ENCODE measurements around the gene DYNLT4.

The DYNLT4 gene

GRCh38 chr1:44810101-44810761 is 3.1 kb upstream of the DYNLT4 start:
- Histone ChIP-seq H3K4me1 (peaks cover 20% of the 10 kb centered on the region), H3K27me3 (no peaks in the 10 kb centered on the region), H3K4me3 (ENCODE audit: low read depth, low read length) (no peak overlapping the region), H3K9me3 (no peaks in the 10 kb centered on the region), H3K36me3 (no peaks in the 10 kb centered on the region)
- no peak for DNase-seq
- TF ChIP-seq, protein P1, sequence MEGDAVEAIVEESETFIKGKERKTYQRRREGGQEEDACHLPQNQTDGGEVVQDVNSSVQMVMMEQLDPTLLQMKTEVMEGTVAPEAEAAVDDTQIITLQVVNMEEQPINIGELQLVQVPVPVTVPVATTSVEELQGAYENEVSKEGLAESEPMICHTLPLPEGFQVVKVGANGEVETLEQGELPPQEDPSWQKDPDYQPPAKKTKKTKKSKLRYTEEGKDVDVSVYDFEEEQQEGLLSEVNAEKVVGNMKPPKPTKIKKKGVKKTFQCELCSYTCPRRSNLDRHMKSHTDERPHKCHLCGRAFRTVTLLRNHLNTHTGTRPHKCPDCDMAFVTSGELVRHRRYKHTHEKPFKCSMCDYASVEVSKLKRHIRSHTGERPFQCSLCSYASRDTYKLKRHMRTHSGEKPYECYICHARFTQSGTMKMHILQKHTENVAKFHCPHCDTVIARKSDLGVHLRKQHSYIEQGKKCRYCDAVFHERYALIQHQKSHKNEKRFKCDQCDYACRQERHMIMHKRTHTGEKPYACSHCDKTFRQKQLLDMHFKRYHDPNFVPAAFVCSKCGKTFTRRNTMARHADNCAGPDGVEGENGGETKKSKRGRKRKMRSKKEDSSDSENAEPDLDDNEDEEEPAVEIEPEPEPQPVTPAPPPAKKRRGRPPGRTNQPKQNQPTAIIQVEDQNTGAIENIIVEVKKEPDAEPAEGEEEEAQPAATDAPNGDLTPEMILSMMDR (IDR thresholded peaks at IDR 0.05; ENCODE audit: low read depth, low read length), result no peak

- no peak for DNase-seq
- H3K9me3 ChIP-seq, result no peaks in the 10 kb centered on the region
- no peaks in the 10 kb centered on the region for H3K27me3 ChIP-seq
- TF ChIP-seq, protein P1 (IDR thresholded peaks at IDR 0.05; ENCODE audit: low read depth, low read length), result no peak
- no peak overlapping the region for H3K4me3 ChIP-seq (ENCODE audit: low read depth, low read length)
- H3K4me1 ChIP-seq, result peaks cover 20% of the 10 kb centered on the region
- no peaks in the 10 kb centered on the region for H3K36me3 ChIP-seq
Observed at GRCh38 chr1:44808938-44809917, 2.1 kb upstream of the DYNLT4 start.

DNA sequence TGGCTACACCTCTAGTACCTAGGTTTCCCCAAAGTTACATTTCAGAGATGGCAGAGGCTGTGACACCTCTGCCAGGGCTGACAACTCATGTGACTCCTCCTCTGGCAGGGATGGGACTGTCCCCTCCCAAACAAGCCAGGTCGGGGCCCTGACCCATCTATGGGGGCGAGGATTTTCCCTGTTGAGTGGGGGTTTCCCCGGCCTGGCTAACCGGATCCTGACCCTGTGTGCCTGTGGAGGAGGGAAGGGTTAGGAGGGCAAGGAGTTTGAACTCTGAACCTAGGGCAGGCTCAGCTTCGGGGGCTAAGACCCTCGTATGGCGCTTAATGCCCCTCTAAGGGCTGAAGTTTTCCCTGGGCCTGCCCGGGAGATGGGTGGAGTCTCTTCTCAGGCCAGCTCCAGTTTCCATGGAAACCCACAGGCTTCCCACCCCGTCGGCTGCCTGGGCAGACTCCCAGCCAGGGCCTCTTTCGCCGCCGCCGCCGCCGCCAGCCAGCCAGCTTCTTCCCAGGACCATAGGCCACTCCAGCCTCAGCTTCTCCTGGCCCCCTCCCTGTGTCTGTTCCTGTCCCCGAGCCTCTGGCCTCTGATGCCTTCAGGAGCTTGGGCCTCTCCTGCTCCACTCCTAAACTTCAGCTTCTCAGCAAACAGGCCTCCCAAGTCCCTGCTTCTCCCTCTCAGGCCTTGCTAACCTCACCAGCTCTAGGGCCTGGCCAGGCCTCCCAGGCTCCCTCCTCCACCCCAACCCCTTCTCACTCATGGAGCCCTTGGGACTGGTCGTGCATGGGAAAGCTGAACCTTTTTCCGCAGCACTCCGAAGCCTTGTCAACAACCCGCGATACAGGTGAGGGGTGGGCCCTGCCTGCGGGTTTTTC is 1.1 kb upstream of the DYNLT4 start, which contains the start of gene BTBD19:
TSS of gene BTBD19 (plus strand) at position 461 of the 875 bp plus-strand sequence. CDS start at position 759, 298 bp downstream.
- peaks cover 20% of the 10 kb centered on the region for H3K4me1 ChIP-seq
- no peaks in the 10 kb centered on the region for H3K9me3 ChIP-seq
- H3K4me3 ChIP-seq (ENCODE audit: low read depth, low read length), result 0 out of 2 replicates have a peak within 1 kb of the TSS, but pooled peaks have one; percentile 8
- H3K27me3 ChIP-seq, result no peaks in the 10 kb centered on the region
- peak; percentile 73 for DNase-seq
- TF ChIP-seq, protein P1 (IDR thresholded peaks at IDR 0.05; ENCODE audit: low read depth, low read length), result no peak
- no peaks in the 10 kb centered on the region for H3K36me3 ChIP-seq

- DNase-seq, result peak; percentile 63
- H3K9me3 ChIP-seq, result no peaks in the 10 kb centered on the region
- peaks cover 20% of the 10 kb centered on the region for H3K4me1 ChIP-seq
- TF ChIP-seq, protein P1 (IDR thresholded peaks at IDR 0.05; ENCODE audit: low read depth, low read length), result no peak
- H3K4me3 ChIP-seq (ENCODE audit: low read depth, low read length), result no peak overlapping the region
- no peaks in the 10 kb centered on the region for H3K27me3 ChIP-seq
- H3K36me3 ChIP-seq, result no peaks in the 10 kb centered on the region
Observed at GRCh38 chr1:44807364-44808062, 362 bp upstream of the DYNLT4 start.

DNA sequence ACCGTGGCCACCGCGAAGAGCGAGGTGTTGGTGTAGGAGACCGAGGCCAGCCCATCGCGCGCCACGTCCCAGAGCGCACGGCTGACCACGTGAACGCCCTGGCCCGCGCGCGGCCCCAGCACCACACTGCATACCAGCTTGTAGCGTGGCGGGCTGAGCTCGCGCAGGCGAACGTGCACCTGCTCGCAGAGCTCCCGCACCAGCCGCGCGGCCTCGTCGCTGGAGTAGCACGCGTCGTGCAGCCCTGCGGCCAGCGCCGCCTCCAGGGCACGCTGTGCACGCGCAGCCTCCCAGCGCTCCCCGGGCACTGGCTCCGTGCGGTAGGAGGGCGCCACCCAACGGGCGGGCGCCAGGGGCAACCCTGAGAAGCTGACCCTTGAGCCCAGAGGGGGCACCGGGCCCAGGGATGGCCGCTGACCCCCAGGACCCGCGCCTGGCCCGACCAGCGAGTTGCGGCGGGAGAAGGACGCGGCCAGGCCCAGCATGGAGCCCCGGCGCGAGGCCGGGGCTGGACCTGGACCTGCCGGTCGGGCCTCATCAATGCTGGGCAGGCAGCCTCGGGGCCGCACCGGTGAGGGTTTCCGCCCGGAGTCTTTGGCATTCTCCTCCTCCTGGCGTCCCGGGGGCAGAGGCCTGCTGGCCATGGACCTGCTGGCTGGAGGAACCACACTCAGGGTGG is 987 bp downstream of the DYNLT4 start:
- TF ChIP-seq, protein P1 (IDR thresholded peaks at IDR 0.05; ENCODE audit: low read depth, low read length), result no peak
- no peak for DNase-seq
- no peaks in the 10 kb centered on the region for H3K27me3 ChIP-seq
- no peaks in the 10 kb centered on the region for H3K36me3 ChIP-seq
- peaks cover 25% of the 10 kb centered on the region for H3K4me1 ChIP-seq
- no peak overlapping the region for H3K4me3 ChIP-seq (ENCODE audit: low read depth, low read length)
- H3K9me3 ChIP-seq, result no peaks in the 10 kb centered on the region

Data from BE2C (cell line).